Calu3 (cell line): ENCODE data around the gene PIGU. TPM values are rescaled to one million over a fixed set of nuclear protein-coding genes. Genes with fewer than 3 reads are reported as not detected.
"Not testable (repeated sequence)": the region's sequence is repeated elsewhere in the genome, so short reads cannot be mapped to it uniquely, and the experiment has no call there.

Experiments used
- BruUV-seq: library from RNA; stranded (reverse); fragments of 400-500 nt; replicated peaks from 2 replicates; lab custom pipeline; 2021; lab: Mats Ljungman, UMichigan
- CTCF ChIA-PET: fragments of 300-600 bp; sonication (Branson Sonifier 250); formaldehyde crosslinking; loops from one replicate; lab custom pipeline; 2022; ENCODE audit warnings: antibody characterized with exemption; lab: Charles Lee
- DNase-seq: peaks from one replicate; pipeline ENCODE4 v3.0.0; 2022
- H3K27ac Mint-ChIP-seq: one replicate; pipeline ENCODE4 v1.8.0; 2022; ENCODE audit warnings: mixed read lengths; ENCODE audit not compliant: unreplicated experiment
- H3K27me3 Mint-ChIP-seq: one replicate; pipeline ENCODE4 v1.8.0; 2022; ENCODE audit warnings: mixed read lengths; ENCODE audit not compliant: unreplicated experiment
- H3K36me3 Mint-ChIP-seq: one replicate; pipeline ENCODE4 v1.8.0; 2022; ENCODE audit warnings: mild to moderate bottlenecking, moderate library complexity, mixed read lengths; ENCODE audit not compliant: insufficient read depth, unreplicated experiment
- H3K4me1 Mint-ChIP-seq: one replicate; pipeline ENCODE4 v1.8.0; 2022; ENCODE audit warnings: mild to moderate bottlenecking, low read depth, mixed read lengths; ENCODE audit not compliant: unreplicated experiment
- H3K4me3 Mint-ChIP-seq: one replicate; pipeline ENCODE4 v1.8.0; 2022; ENCODE audit warnings: mild to moderate bottlenecking, low read depth, moderate library complexity, mixed read lengths; ENCODE audit not compliant: unreplicated experiment
- H3K9me3 Mint-ChIP-seq: one replicate; pipeline ENCODE4 v1.8.0; 2022; ENCODE audit warnings: low read depth, mixed read lengths; ENCODE audit not compliant: unreplicated experiment
- CTCF ChIP-seq: fragments of 200-600 bp; IDR thresholded peaks from one replicate; pipeline ENCODE4 v1.8.0; 2022; ENCODE audit warnings: antibody characterized with exemption; ENCODE audit not compliant: unreplicated experiment
- intact Hi-C: fragments of 100-400 bp; cut with micrococcal nuclease; formaldehyde crosslinking; loops from one replicate; pipeline ENCODE4 v1.10.0; 2022; ENCODE audit not compliant: unreplicated experiment
- total RNA-seq: library from RNA; stranded (reverse); gene quantifications from 2 replicates; pipeline ENCODE4 v1.2.3, GENCODE V29; 2022

PIGU gene
- total RNA-seq, 1 experiment from 2014 or later = 42.8 TPM

- no peak for TF ChIP-seq CTCF
- peak; percentile 99 for DNase-seq
- Mint-ChIP-seq H3K9me3 (no peaks in the 10 kb centered on the region), H3K4me3 (peak within 1 kb of the TSS; percentile 83), H3K27ac (peak within 1 kb of the TSS; percentile 82), H3K27me3 (no peaks in the 10 kb centered on the region), H3K4me1 (peaks cover 56% of the 10 kb centered on the region), H3K36me3 (peaks cover 79% of the 10 kb centered on the region)
- TSS peak; percentile 36 for BruUV-seq
- CTCF ChIA-PET = interaction anchor here (0.5 to 2.5 kb wide), 10 partner anchors 15 to 737 kb away, joined by 3 to 22 read pairs (median 3); no protein-coding TSS in a partner anchor
- intact Hi-C loops = no loop called here
These were observed 160.4 kb downstream of the PIGU start, which contains the start of gene DYNLRB1 for GRCh38 chr20:34516247-34517113. Gene DYNLRB1, plus strand, starts transcription at chr20:34516422. Its CDS starts 37 bp downstream, at chr20:34516459.

- CTCF ChIA-PET = interaction anchor here (0.8 to 2.5 kb wide), 8 partner anchors 8 to 204 kb away, joined by 3 to 22 read pairs (median 3); partner anchors contain the start of gene ITCH
- Mint-ChIP-seq H3K27me3 (no peaks in the 10 kb centered on the region), H3K36me3 (peaks cover 78% of the 10 kb centered on the region), H3K9me3 (no peaks in the 10 kb centered on the region), H3K4me3 (peak overlapping the region; percentile 83), H3K4me1 (peaks cover 55% of the 10 kb centered on the region), H3K27ac (peak overlapping the region; percentile 82)
- TF ChIP-seq CTCF = no peak
- intact Hi-C loops = no loop called here
- BruUV-seq = TSS peak; percentile 64
- peak; percentile 66 for DNase-seq
These were observed 161.2 kb downstream of the PIGU start for GRCh38 chr20:34515484-34516246.

GRCh38 chr20:34514897-34515483, 161.9 kb downstream of the PIGU start:
- TF ChIP-seq CTCF = no peak
- no TSS peak for BruUV-seq
- Mint-ChIP-seq H3K27ac (peak overlapping the region; percentile 82), H3K9me3 (no peaks in the 10 kb centered on the region), H3K36me3 (peaks cover 82% of the 10 kb centered on the region), H3K4me1 (peaks cover 55% of the 10 kb centered on the region), H3K27me3 (no peaks in the 10 kb centered on the region), H3K4me3 (peak overlapping the region; percentile 83)
- no peak for DNase-seq
- intact Hi-C loops = no loop called here
- CTCF ChIA-PET = interaction anchor here (0.8 to 2.5 kb wide), 6 partner anchors 9 to 203 kb away, joined by 3 to 22 read pairs (median 4); partner anchors contain the start of gene ITCH

DNA sequence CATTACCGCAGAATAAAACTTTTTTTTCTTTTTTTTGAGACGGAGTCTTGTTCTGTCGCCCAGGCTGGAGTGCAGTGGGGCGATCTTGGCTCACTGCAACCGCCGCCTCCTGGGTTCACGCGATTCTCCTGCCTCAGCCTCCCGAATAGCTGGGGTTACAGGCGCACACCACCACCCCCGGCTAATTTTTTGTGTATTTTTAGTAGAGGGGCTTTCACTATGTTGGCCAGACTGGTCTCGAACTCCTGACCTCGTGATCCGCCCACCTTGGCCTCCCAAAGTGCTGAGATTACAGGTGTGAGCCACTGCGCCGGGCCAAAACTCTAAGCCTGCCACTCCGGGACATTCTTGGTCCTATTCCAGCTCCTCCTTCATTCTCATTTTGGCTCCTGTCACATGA, 162.9 kb downstream of the PIGU start:
- BruUV-seq, DNase-seq, intact Hi-C loops, H3K9me3 Mint-ChIP-seq, H3K27me3 Mint-ChIP-seq: not testable (repeated sequence)
- Mint-ChIP-seq H3K4me1 (peaks cover 55% of the 10 kb centered on the region), H3K27ac (peak overlapping the region; percentile 82), H3K36me3 (peaks cover 84% of the 10 kb centered on the region), H3K4me3 (peak overlapping the region; percentile 83)
- CTCF ChIA-PET = interaction anchor here (1.2 to 1.9 kb wide), 2 partner anchors 9 to 202 kb away, joined by 3 to 10 read pairs; no protein-coding TSS in a partner anchor
